Upper lobe of left lung (tissue), 4 donors: ENCODE data around the gene DIP2C.

Experiments
- CTCF ChIP-seq, 6 experiments: fragments of 450-650 bp in 4 of 6; fragments of 200-600 bp in 2 of 6; sonication (generic) in 2 of 6; IDR thresholded peaks; one replicate each; pipeline ENCODE4 v1.5.1; 2016 to 2019; ENCODE audit warnings: antibody characterized with exemption in 6 of 6
- POLR2A ChIP-seq, 4 donors: fragments of 450-650 bp; IDR thresholded peaks; one replicate each; pipeline ENCODE4 v1.5.1; 2016 to 2017; ENCODE audit warnings: antibody characterized with exemption in 4 of 4, mild to moderate bottlenecking in 2 of 4

- TF ChIP-seq CTCF (IDR thresholded peaks at IDR 0.05) (no peak), POLR2A (IDR thresholded peaks at IDR 0.05) (no peak)
Measured at GRCh38 chr10:672992-673391, 16.5 kb downstream of the DIP2C start.
